ENCODE measurements around the gene ASGR2.

GRCh38 chr17:7156342-7156940 is 41.8 kb upstream of the ASGR2 start:
- no peak for TF ChIP-seq POLR2A (IDR thresholded peaks at IDR 0.05; ENCODE audit: low read depth)
- no peak for TF ChIP-seq CTCF (IDR thresholded peaks at IDR 0.05)
- TF ChIP-seq POLR2AphosphoS5 (IDR thresholded peaks at IDR 0.05): no peak
- TF ChIP-seq EP300 (IDR thresholded peaks at IDR 0.05): no peak

Data from esophagus muscularis mucosa (tissue), 4 donors.